NOMO-1 treated with dmso at 0.1 percent for 144 hours (cell line): Measurements from ENCODE around the gene OR6P1.

Source experiments
- DNase-seq: peaks from one replicate; lab custom pipeline; 2025; ENCODE audit not compliant: unreplicated experiment; lab: John Stamatoyannopoulos, UW

Gene OR6P1

GRCh38 chr1:158570480-158570879, at the start of gene OR6P1:
Gene OR6P1 (minus strand): TSS chr1:158570580. CDS start chr1:158563604, 6,976 bp downstream.
- DNase-seq = no peak

- DNase-seq = no peak
Observed at GRCh38 chr1:158613764-158614163, 43.4 kb upstream of the OR6P1 start.

- no peak for DNase-seq
Observed at GRCh38 chr1:158611916-158612315, 41.5 kb upstream of the OR6P1 start.

GRCh38 chr1:158607296-158607695, 36.9 kb upstream of the OR6P1 start:
- no peak for DNase-seq

GRCh38 chr1:158604968-158605367, 34.6 kb upstream of the OR6P1 start, which contains the start of gene OR10Z1:
Gene OR10Z1 (plus strand): TSS chr1:158605268. CDS start chr1:158606439, 1,171 bp downstream.
- DNase-seq = no peak

GRCh38 chr1:158600735-158601134, 30.4 kb upstream of the OR6P1 start:
- DNase-seq = no peak

GRCh38 chr1:158586942-158587341, 16.6 kb upstream of the OR6P1 start:
- no peak for DNase-seq

- no peak for DNase-seq
Observed at GRCh38 chr1:158583962-158584361, 13.6 kb upstream of the OR6P1 start.

GRCh38 chr1:158579733-158580132, 9.4 kb upstream of the OR6P1 start, which contains the start of gene OR10X1:
Gene OR10X1 (minus strand): TSS chr1:158579899. CDS start chr1:158579899, 0 bp downstream.
- DNase-seq = no peak

- DNase-seq = no peak
Observed at GRCh38 chr1:158577561-158577960, 7.2 kb upstream of the OR6P1 start.

GRCh38 chr1:158572226-158572625, 1.8 kb upstream of the OR6P1 start:
- no peak for DNase-seq

- peak; percentile 42 for DNase-seq
Observed at GRCh38 chr1:158564608-158565007, 5.8 kb downstream of the OR6P1 start.

- DNase-seq = peak; percentile 31
Observed at GRCh38 chr1:158563853-158564252, 6.5 kb downstream of the OR6P1 start.

- DNase-seq = no peak
Observed at GRCh38 chr1:158559696-158560095, 10.7 kb downstream of the OR6P1 start.

GRCh38 chr1:158554352-158554751, 16.0 kb downstream of the OR6P1 start, which contains the start of gene OR6Y1:
Gene OR6Y1 (minus strand): TSS chr1:158554405. CDS start chr1:158548105, 6,300 bp downstream.
- no peak for DNase-seq

GRCh38 chr1:158552296-158552695, 18.1 kb downstream of the OR6P1 start:
- no peak for DNase-seq

- no peak for DNase-seq
Observed at GRCh38 chr1:158547533-158547932, 22.8 kb downstream of the OR6P1 start.

GRCh38 chr1:158537609-158538008, 32.8 kb downstream of the OR6P1 start:
- DNase-seq = no peak

- no peak for DNase-seq
Observed at GRCh38 chr1:158534496-158534895, 35.9 kb downstream of the OR6P1 start.

- DNase-seq = no peak
Observed at GRCh38 chr1:158527190-158527815, 43.1 kb downstream of the OR6P1 start.

GRCh38 chr1:158521666-158522058, 48.7 kb downstream of the OR6P1 start:
- DNase-seq = no peak

GRCh38 chr1:158520955-158521665, 49.3 kb downstream of the OR6P1 start:
- DNase-seq = no peak
